HUES6 (cell line): ENCODE measurements around the gene GPATCH1.
A peak's percentile ranks its signal among the peaks of the same experiment; 100 is the strongest.
"Not testable (repeated sequence)": the region's sequence is repeated elsewhere in the genome, so short reads cannot be mapped to it uniquely, and the experiment has no call there.

Experiments
- H3K27ac ChIP-seq: 2 replicates; pipeline ENCODE4 v1.7.0; 2013; ENCODE audit warnings: low read depth, mild to moderate bottlenecking, low read length, inconsistent platforms
- H3K27me3 ChIP-seq: 2 replicates; pipeline ENCODE4 v1.6.1; 2013; ENCODE audit warnings: low read length; ENCODE audit not compliant: control insufficient read depth, insufficient read depth
- H3K36me3 ChIP-seq: 2 replicates; pipeline ENCODE4 v1.6.1; 2013; ENCODE audit warnings: low read length; ENCODE audit not compliant: control insufficient read depth, insufficient read depth
- H3K4me1 ChIP-seq: 2 replicates; pipeline ENCODE4 v1.6.1; 2013; ENCODE audit warnings: low read length; ENCODE audit not compliant: control insufficient read depth, insufficient read depth
- H3K4me3 ChIP-seq: 2 replicates; pipeline ENCODE4 v1.5.1; 2013; ENCODE audit warnings: low read depth, low read length
- H3K9ac ChIP-seq: one replicate; pipeline ENCODE4 v1.6.1; 2013; ENCODE audit warnings: mild to moderate bottlenecking, low read length
- H3K9me3 ChIP-seq: 2 replicates; pipeline ENCODE4 v1.6.1; 2013; ENCODE audit warnings: low read depth, low read length; ENCODE audit not compliant: control insufficient read depth, insufficient read depth

The GPATCH1 gene

GRCh38 chr19:33117501-33117900 is 36.5 kb downstream of the GPATCH1 start:
- H3K9ac ChIP-seq = no peak overlapping the region
- no peaks in the 10 kb centered on the region for H3K27me3 ChIP-seq
- peaks cover 49% of the 10 kb centered on the region for H3K36me3 ChIP-seq
- no peaks in the 10 kb centered on the region for H3K9me3 ChIP-seq
- H3K4me1 ChIP-seq = no peaks in the 10 kb centered on the region
- H3K4me3 ChIP-seq = no peak overlapping the region
- no peak overlapping the region for H3K27ac ChIP-seq

- no peak overlapping the region for H3K4me3 ChIP-seq
- no peak overlapping the region for H3K27ac ChIP-seq
- peaks cover 38% of the 10 kb centered on the region for H3K36me3 ChIP-seq
- no peaks in the 10 kb centered on the region for H3K27me3 ChIP-seq
- H3K9ac ChIP-seq = no peak overlapping the region
- no peaks in the 10 kb centered on the region for H3K9me3 ChIP-seq
- H3K4me1 ChIP-seq = no peaks in the 10 kb centered on the region
Observed at GRCh38 chr19:33118643-33119042, 37.7 kb downstream of the GPATCH1 start.

- no peak overlapping the region for H3K4me3 ChIP-seq
- H3K9me3 ChIP-seq = no peaks in the 10 kb centered on the region
- H3K27me3 ChIP-seq = no peaks in the 10 kb centered on the region
- no peak overlapping the region for H3K27ac ChIP-seq
- H3K9ac ChIP-seq = no peak overlapping the region
- peaks cover 25% of the 10 kb centered on the region for H3K36me3 ChIP-seq
- no peaks in the 10 kb centered on the region for H3K4me1 ChIP-seq
Observed at GRCh38 chr19:33124207-33125098, 43.5 kb downstream of the GPATCH1 start.

- H3K36me3 ChIP-seq = peaks cover 32% of the 10 kb centered on the region
Observed at GRCh38 chr19:33125929-33126388, 45.0 kb downstream of the GPATCH1 start.

GRCh38 chr19:33126712-33127111 is 45.7 kb downstream of the GPATCH1 start:
- not testable (repeated sequence) for H3K4me3 ChIP-seq, H3K9me3 ChIP-seq, H3K9ac ChIP-seq, H3K27me3 ChIP-seq, H3K4me1 ChIP-seq, H3K27ac ChIP-seq
- peaks cover 30% of the 10 kb centered on the region for H3K36me3 ChIP-seq

More at GRCh38 chr19:33125929-33126388, 45.0 kb downstream of the GPATCH1 start:
- Histone ChIP-seq H3K9ac (no peak overlapping the region), H3K9me3 (no peaks in the 10 kb centered on the region), H3K4me1 (no peaks in the 10 kb centered on the region), H3K27ac (no peak overlapping the region), H3K4me3 (no peak overlapping the region), H3K27me3 (no peaks in the 10 kb centered on the region)

- Histone ChIP-seq H3K9me3 (no peaks in the 10 kb centered on the region), H3K9ac (no peak overlapping the region), H3K36me3 (peaks cover 29% of the 10 kb centered on the region), H3K4me3 (no peak overlapping the region), H3K27ac (no peak overlapping the region), H3K27me3 (no peaks in the 10 kb centered on the region), H3K4me1 (peaks cover 5% of the 10 kb centered on the region)
Observed at GRCh38 chr19:33129901-33130300, 48.9 kb downstream of the GPATCH1 start.

GRCh38 chr19:33130433-33130832 is 49.5 kb downstream of the GPATCH1 start:
- H3K4me1 ChIP-seq = peaks cover 5% of the 10 kb centered on the region
- no peak overlapping the region for H3K9ac ChIP-seq
- H3K27ac ChIP-seq = no peak overlapping the region
- H3K36me3 ChIP-seq = peaks cover 26% of the 10 kb centered on the region
- no peaks in the 10 kb centered on the region for H3K9me3 ChIP-seq
- no peaks in the 10 kb centered on the region for H3K27me3 ChIP-seq
- no peak overlapping the region for H3K4me3 ChIP-seq

GRCh38 chr19:33132021-33132420 is 51.0 kb downstream of the GPATCH1 start, which contains the start of gene WDR88:
Gene WDR88 (plus strand): TSS chr19:33132114. CDS start chr19:33132170, 56 bp downstream.
- Histone ChIP-seq H3K4me1 (peaks cover 5% of the 10 kb centered on the region), H3K9me3 (no peaks in the 10 kb centered on the region), H3K9ac (no peak within 1 kb of the TSS), H3K27me3 (no peaks in the 10 kb centered on the region), H3K36me3 (peaks cover 16% of the 10 kb centered on the region), H3K27ac (no peak within 1 kb of the TSS), H3K4me3 (no peak within 1 kb of the TSS)

- peaks cover 15% of the 10 kb centered on the region for H3K36me3 ChIP-seq
Observed at GRCh38 chr19:33132425-33132824, 51.4 kb downstream of the GPATCH1 start.

GRCh38 chr19:33133438-33134031 is 52.6 kb downstream of the GPATCH1 start:
- H3K27me3 ChIP-seq = no peaks in the 10 kb centered on the region
- peaks cover 5% of the 10 kb centered on the region for H3K4me1 ChIP-seq
- no peaks in the 10 kb centered on the region for H3K9me3 ChIP-seq
- peaks cover 10% of the 10 kb centered on the region; the same call in 1 of the 2 replicates for H3K36me3 ChIP-seq
- no peak overlapping the region for H3K27ac ChIP-seq
- H3K4me3 ChIP-seq = no peak overlapping the region
- no peak overlapping the region for H3K9ac ChIP-seq

More at GRCh38 chr19:33132425-33132824, 51.4 kb downstream of the GPATCH1 start:
- Histone ChIP-seq H3K4me3 (no peak overlapping the region), H3K4me1 (peaks cover 5% of the 10 kb centered on the region), H3K27me3 (no peaks in the 10 kb centered on the region), H3K9ac (no peak overlapping the region), H3K27ac (no peak overlapping the region), H3K9me3 (no peaks in the 10 kb centered on the region)

GRCh38 chr19:33134571-33135041 is 53.6 kb downstream of the GPATCH1 start:
- Histone ChIP-seq H3K36me3 (peaks cover 7% of the 10 kb centered on the region; the same call in 1 of the 2 replicates), H3K4me1 (peaks cover 10% of the 10 kb centered on the region), H3K27me3 (no peaks in the 10 kb centered on the region), H3K4me3 (0 out of 2 replicates have a peak overlapping the region, but pooled peaks have one; percentile 21), H3K9ac (no peak overlapping the region), H3K27ac (no peak overlapping the region), H3K9me3 (no peaks in the 10 kb centered on the region)
